Liver (tissue), 9 donors: ENCODE data around the gene PARD3B. TPM values are rescaled to one million over a fixed set of nuclear protein-coding genes. Genes with fewer than 3 reads are reported as not detected.

Experiments used
- DNase-seq: peaks from one replicate; pipeline ENCODE4 v3.0.0-alpha.2; 2017; ENCODE audit warnings: low spot score
- H3K27ac ChIP-seq, 2 donors: one replicate each; pipeline ENCODE4 v1.7.0; 2013; ENCODE audit warnings: inconsistent platforms in 2 of 2, low read length in 2 of 2, control low read depth in 1 of 2, low read depth in 1 of 2, mild to moderate bottlenecking in 1 of 2
- H3K27me3 ChIP-seq, 4 donors: one replicate each; pipeline versions ENCODE4 v1.6.1 to v1.7.0; 2013; ENCODE audit warnings: low read length in 3 of 4, inconsistent platforms in 1 of 4, mild to moderate bottlenecking in 1 of 4, moderate library complexity in 1 of 4; ENCODE audit not compliant: control insufficient read depth in 4 of 4, insufficient read depth in 4 of 4
- H3K36me3 ChIP-seq, 4 donors: one replicate each; pipeline versions ENCODE4 v1.6.1 to v1.7.0; 2013; ENCODE audit warnings: low read length in 3 of 4, mild to moderate bottlenecking in 3 of 4, low read depth in 1 of 4, moderate library complexity in 1 of 4; ENCODE audit not compliant: control insufficient read depth in 4 of 4, insufficient read depth in 3 of 4
- H3K4me1 ChIP-seq, 4 donors: one replicate each; pipeline versions ENCODE4 v1.6.1 to v1.7.0; 2013; ENCODE audit warnings: low read length in 3 of 4, mild to moderate bottlenecking in 3 of 4, moderate library complexity in 1 of 4; ENCODE audit not compliant: control insufficient read depth in 4 of 4, insufficient read depth in 4 of 4
- H3K4me3 ChIP-seq, 3 donors: one replicate each; pipeline versions ENCODE4 v1.6.1 to v1.7.0; 2013; ENCODE audit warnings: low read length in 3 of 3, control low read depth in 1 of 3, low read depth in 1 of 3, mild to moderate bottlenecking in 1 of 3
- H3K9ac ChIP-seq, 2 donors: one replicate each; pipeline ENCODE4 v1.7.0; 2013; ENCODE audit warnings: low read length in 2 of 2, mild to moderate bottlenecking in 2 of 2, moderate library complexity in 2 of 2, control low read depth in 1 of 2, low read depth in 1 of 2
- H3K9me3 ChIP-seq, 4 donors: one replicate each; pipeline versions ENCODE4 v1.6.1 to v1.7.0; 2013; ENCODE audit warnings: low read length in 3 of 4; ENCODE audit not compliant: control insufficient read depth in 4 of 4
- EGR1 ChIP-seq, 2 donors: IDR thresholded peaks; 2 replicates each; pipeline ENCODE4 v1.6.1; 2016 to 2018; ENCODE audit warnings: antibody characterized with exemption in 2 of 2, low read depth in 2 of 2
- FOXA1 ChIP-seq: IDR thresholded peaks from 2 replicates; pipeline ENCODE4 v1.6.1; 2016; ENCODE audit warnings: antibody characterized with exemption
- FOXA2 ChIP-seq: IDR thresholded peaks from 2 replicates; pipeline ENCODE4 v1.6.1; 2016; ENCODE audit warnings: antibody characterized with exemption
- GABPA ChIP-seq, 2 donors: IDR thresholded peaks in 1 of 2; conservative IDR thresholded peaks in 1 of 2; 2 replicates each; pipeline ENCODE4 v1.6.1; 2016; ENCODE audit warnings: antibody characterized with exemption in 2 of 2, mild to moderate bottlenecking in 1 of 2, moderate library complexity in 1 of 2
- HNF4A ChIP-seq, 2 donors: conservative IDR thresholded peaks; 2 replicates each; pipeline ENCODE4 v1.6.1; 2016; ENCODE audit warnings: antibody characterized with exemption in 2 of 2, mild to moderate bottlenecking in 2 of 2
- HNF4G ChIP-seq: IDR thresholded peaks from 2 replicates; pipeline ENCODE4 v1.6.1; 2016; ENCODE audit warnings: antibody characterized with exemption
- JUND ChIP-seq, 2 donors: IDR thresholded peaks; 2 replicates each; pipeline ENCODE4 v1.6.1; 2016; ENCODE audit warnings: antibody characterized with exemption in 2 of 2
- NR2F2 ChIP-seq: IDR thresholded peaks from 2 replicates; pipeline ENCODE4 v1.6.1; 2016; ENCODE audit warnings: antibody characterized with exemption
- RAD21 ChIP-seq, 2 donors: IDR thresholded peaks; 2 replicates each; pipeline ENCODE4 v1.6.1; 2016; ENCODE audit warnings: antibody characterized with exemption in 2 of 2, mild to moderate bottlenecking in 2 of 2
- SP1 ChIP-seq: IDR thresholded peaks from 2 replicates; pipeline ENCODE4 v1.6.1; 2018; ENCODE audit warnings: antibody characterized with exemption, mild to moderate bottlenecking
- TAF1 ChIP-seq: conservative IDR thresholded peaks from 2 replicates; pipeline ENCODE4 v1.6.1; 2016; ENCODE audit warnings: antibody characterized with exemption, mild to moderate bottlenecking
- YY1 ChIP-seq: IDR thresholded peaks from 2 replicates; pipeline ENCODE4 v1.6.1; 2016; ENCODE audit warnings: antibody characterized with exemption, mild to moderate bottlenecking
- WGBS: extraction: QIAGEN DNeasy Blood & Tissue Kit; methylation state at CpG from one replicate; pipeline ENCODE4 v1.1.7; 2013; 5-methylcytosine and 5-hydroxymethylcytosine counted together
- polyA plus RNA-seq, 2 donors: library from polyadenylated mRNA; stranded (reverse) in 1 of 2; unstranded in 1 of 2; fragments of 200-250 nt in 1 of 2; fragments of >200 nt in 1 of 2; fragmentation: Nextera tagmentation in 1 of 2; extraction: Ambion mirVana in 1 of 2; gene quantifications; one replicate each; pipeline versions ENCODE4 v1.2.1 to v1.2.3, GENCODE V29; 2013 to 2015
- total RNA-seq, 2 donors: library from RNA; depleted of rRNA; stranded (reverse); fragments of >200 nt; gene quantifications; one replicate each; pipeline ENCODE4 v1.2.3, GENCODE V29; 2014
- TF ChIP-seq, protein P1 (sequence below): IDR thresholded peaks from 2 replicates; pipeline ENCODE4 v1.6.1; 2016; ENCODE audit warnings: antibody characterized with exemption, mild to moderate bottlenecking
- TF ChIP-seq, protein P2 (sequence below): IDR thresholded peaks from 2 replicates; pipeline ENCODE4 v1.6.1; 2016; ENCODE audit warnings: antibody characterized with exemption
- TF ChIP-seq, protein P3 (sequence below): IDR thresholded peaks from 2 replicates; pipeline ENCODE4 v1.6.1; 2016; ENCODE audit warnings: antibody characterized with exemption
- TF ChIP-seq, protein P4 (sequence below): IDR thresholded peaks from 2 replicates; pipeline ENCODE4 v1.6.1; 2016; ENCODE audit warnings: antibody characterized with exemption
- donor health status: healthy.
- donor health status: healthy.
- donor health status: healthy.
- donor health status: healthy.
- donor health status: healthy.

Gene PARD3B
- total and polyA plus RNA-seq, 4 donors, result 1.1 to 10.3 (median 3.7) TPM

DNA sequence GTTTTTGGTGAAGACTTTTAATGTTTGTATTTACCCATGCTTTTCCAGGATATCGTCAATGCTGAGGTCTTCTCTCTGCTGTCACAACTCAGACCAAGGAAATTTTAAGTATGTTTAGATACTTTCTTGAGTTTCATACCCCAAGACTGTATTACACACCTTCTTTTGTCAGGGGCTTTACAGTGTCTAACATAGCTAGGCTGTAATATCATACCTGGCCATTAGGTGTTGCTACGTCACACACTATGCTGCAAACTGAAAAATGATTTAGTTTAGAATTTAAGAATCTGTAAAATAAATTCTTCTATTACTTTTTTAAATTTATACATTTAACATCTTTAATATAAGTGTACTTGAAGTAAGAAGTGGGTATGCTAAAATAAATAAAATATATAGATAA is 778.7 kb downstream of the PARD3B start:
- no peak for DNase-seq

DNA sequence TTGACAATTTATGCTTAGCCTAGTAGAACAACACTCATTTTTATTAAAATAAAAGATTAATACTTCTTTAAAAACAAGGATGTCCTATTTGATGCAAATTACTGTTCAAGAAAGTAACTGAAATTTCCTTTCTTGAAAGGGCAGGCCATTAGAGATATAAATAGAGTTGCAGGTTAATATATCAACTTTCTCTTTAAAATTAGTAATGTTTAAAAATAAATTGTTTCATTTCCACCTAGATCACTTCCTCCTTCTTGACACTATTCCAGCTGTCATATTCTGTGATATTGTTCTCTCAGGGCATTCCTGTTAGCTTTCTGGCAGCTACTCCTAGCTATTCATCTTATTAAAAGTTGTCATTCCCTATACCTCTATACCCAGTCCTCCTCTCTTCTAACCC is 779.1 kb downstream of the PARD3B start:
- TF ChIP-seq, protein P1, sequence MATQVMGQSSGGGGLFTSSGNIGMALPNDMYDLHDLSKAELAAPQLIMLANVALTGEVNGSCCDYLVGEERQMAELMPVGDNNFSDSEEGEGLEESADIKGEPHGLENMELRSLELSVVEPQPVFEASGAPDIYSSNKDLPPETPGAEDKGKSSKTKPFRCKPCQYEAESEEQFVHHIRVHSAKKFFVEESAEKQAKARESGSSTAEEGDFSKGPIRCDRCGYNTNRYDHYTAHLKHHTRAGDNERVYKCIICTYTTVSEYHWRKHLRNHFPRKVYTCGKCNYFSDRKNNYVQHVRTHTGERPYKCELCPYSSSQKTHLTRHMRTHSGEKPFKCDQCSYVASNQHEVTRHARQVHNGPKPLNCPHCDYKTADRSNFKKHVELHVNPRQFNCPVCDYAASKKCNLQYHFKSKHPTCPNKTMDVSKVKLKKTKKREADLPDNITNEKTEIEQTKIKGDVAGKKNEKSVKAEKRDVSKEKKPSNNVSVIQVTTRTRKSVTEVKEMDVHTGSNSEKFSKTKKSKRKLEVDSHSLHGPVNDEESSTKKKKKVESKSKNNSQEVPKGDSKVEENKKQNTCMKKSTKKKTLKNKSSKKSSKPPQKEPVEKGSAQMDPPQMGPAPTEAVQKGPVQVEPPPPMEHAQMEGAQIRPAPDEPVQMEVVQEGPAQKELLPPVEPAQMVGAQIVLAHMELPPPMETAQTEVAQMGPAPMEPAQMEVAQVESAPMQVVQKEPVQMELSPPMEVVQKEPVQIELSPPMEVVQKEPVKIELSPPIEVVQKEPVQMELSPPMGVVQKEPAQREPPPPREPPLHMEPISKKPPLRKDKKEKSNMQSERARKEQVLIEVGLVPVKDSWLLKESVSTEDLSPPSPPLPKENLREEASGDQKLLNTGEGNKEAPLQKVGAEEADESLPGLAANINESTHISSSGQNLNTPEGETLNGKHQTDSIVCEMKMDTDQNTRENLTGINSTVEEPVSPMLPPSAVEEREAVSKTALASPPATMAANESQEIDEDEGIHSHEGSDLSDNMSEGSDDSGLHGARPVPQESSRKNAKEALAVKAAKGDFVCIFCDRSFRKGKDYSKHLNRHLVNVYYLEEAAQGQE, result no peak
- TF ChIP-seq GABPA (IDR thresholded peaks at IDR 0.05 in 1 of 2, conservative IDR thresholded peaks at IDR 0.05 in 1 of 2), result no peak
- TF ChIP-seq JUND (IDR thresholded peaks at IDR 0.05), result no peak
- TF ChIP-seq NR2F2, result no peak
- no peak for TF ChIP-seq YY1
- no peak for TF ChIP-seq FOXA1
- no peak for TF ChIP-seq HNF4A (conservative IDR thresholded peaks at IDR 0.05)
- no peaks in the 10 kb centered on the region for H3K36me3 ChIP-seq
- no peaks in the 10 kb centered on the region for H3K4me1 ChIP-seq
- H3K27ac ChIP-seq, result no peak overlapping the region
- DNase-seq, result no peak
- H3K9me3 ChIP-seq, result no peaks in the 10 kb centered on the region
- H3K4me3 ChIP-seq, result no peak overlapping the region
- no peak overlapping the region for H3K9ac ChIP-seq
- H3K27me3 ChIP-seq, result no peaks in the 10 kb centered on the region

More for the DNA sequence above, 778.7 kb downstream of the PARD3B start:
- Histone ChIP-seq H3K4me3 (no peak overlapping the region), H3K4me1 (no peaks in the 10 kb centered on the region), H3K9me3 (no peaks in the 10 kb centered on the region), H3K27ac (no peak overlapping the region), H3K36me3 (no peaks in the 10 kb centered on the region), H3K9ac (no peak overlapping the region), H3K27me3 (no peaks in the 10 kb centered on the region)
- WGBS, result 95% methylated on average over 2 of the region's 2 CpGs
- TF ChIP-seq, protein P1, result no peak
- TF ChIP-seq SP1, result no peak
- TF ChIP-seq RAD21 (IDR thresholded peaks at IDR 0.05), result peak; percentile 33 to 36

DNA sequence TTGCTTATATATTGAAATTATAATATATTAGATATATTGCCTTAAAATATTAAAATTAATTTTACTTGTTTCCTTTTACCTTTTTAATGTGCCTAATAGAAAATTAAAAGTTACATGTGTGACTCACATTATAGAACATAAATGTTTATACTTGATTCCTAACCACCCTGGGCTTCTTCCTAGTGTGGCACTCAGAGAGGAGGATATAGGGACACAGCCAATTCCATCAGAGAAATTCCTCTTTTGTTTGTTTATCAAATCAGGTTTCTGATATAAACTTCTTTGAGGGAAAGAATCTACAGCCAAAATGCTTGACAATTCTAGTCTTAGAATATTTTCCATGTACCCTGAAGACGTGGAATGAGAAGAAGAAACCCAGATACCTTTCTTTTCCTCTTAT is 788.1 kb downstream of the PARD3B start:
- Histone ChIP-seq H3K9me3 (no peaks in the 10 kb centered on the region), H3K27ac (no peak overlapping the region), H3K27me3 (no peaks in the 10 kb centered on the region), H3K9ac (no peak overlapping the region), H3K4me3 (no peak overlapping the region), H3K4me1 (peaks cover 2 to 5% (median 3%) of the 10 kb centered on the region in 4 donors), H3K36me3 (no peaks in the 10 kb centered on the region)
- WGBS, result 92% methylated on average over 1 of the region's 1 CpG
- no peak for TF ChIP-seq GABPA (IDR thresholded peaks at IDR 0.05 in 1 of 2, conservative IDR thresholded peaks at IDR 0.05 in 1 of 2)
- no peak for TF ChIP-seq FOXA1
- TF ChIP-seq SP1, result no peak
- TF ChIP-seq, protein P2, sequence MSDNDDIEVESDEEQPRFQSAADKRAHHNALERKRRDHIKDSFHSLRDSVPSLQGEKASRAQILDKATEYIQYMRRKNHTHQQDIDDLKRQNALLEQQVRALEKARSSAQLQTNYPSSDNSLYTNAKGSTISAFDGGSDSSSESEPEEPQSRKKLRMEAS, result no peak
- TF ChIP-seq YY1, result no peak
- TF ChIP-seq NR2F2, result no peak
- no peak for TF ChIP-seq EGR1 (IDR thresholded peaks at IDR 0.05; ENCODE audit: low read depth in 2 of 2)
- TF ChIP-seq HNF4G, result no peak
- no peak for TF ChIP-seq RAD21 (IDR thresholded peaks at IDR 0.05)
- no peak for TF ChIP-seq TAF1
- TF ChIP-seq, protein P3, sequence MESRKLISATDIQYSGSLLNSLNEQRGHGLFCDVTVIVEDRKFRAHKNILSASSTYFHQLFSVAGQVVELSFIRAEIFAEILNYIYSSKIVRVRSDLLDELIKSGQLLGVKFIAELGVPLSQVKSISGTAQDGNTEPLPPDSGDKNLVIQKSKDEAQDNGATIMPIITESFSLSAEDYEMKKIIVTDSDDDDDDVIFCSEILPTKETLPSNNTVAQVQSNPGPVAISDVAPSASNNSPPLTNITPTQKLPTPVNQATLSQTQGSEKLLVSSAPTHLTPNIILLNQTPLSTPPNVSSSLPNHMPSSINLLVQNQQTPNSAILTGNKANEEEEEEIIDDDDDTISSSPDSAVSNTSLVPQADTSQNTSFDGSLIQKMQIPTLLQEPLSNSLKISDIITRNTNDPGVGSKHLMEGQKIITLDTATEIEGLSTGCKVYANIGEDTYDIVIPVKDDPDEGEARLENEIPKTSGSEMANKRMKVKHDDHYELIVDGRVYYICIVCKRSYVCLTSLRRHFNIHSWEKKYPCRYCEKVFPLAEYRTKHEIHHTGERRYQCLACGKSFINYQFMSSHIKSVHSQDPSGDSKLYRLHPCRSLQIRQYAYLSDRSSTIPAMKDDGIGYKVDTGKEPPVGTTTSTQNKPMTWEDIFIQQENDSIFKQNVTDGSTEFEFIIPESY, result no peak
- TF ChIP-seq FOXA2, result no peak
- TF ChIP-seq, protein P4, sequence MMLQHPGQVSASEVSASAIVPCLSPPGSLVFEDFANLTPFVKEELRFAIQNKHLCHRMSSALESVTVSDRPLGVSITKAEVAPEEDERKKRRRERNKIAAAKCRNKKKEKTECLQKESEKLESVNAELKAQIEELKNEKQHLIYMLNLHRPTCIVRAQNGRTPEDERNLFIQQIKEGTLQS, result no peak
- no peak for TF ChIP-seq JUND (IDR thresholded peaks at IDR 0.05)
- no peak for TF ChIP-seq HNF4A (conservative IDR thresholded peaks at IDR 0.05)
- DNase-seq, result no peak
